GM23248 (cell line): Measurements from ENCODE around the gene TMEM156. TPM values are rescaled to one million over a fixed set of nuclear protein-coding genes. Genes with fewer than 3 reads are reported as not detected.

Experiments used
- DNase-seq: peaks from one replicate; pipeline ENCODE4 v3.0.0-alpha.2; 2015
- H2AFZ ChIP-seq: fragments of 200-600 bp; sonication (generic); 2 replicates; pipeline ENCODE4 v1.6.1; 2016; ENCODE audit warnings: antibody characterized with exemption
- H3F3A ChIP-seq: fragments of 200-600 bp; sonication (generic); 2 replicates; pipeline ENCODE4 v1.6.1; 2016; ENCODE audit warnings: mild to moderate bottlenecking, antibody characterized with exemption, mixed run types; ENCODE audit not compliant: insufficient read depth
- H3K27ac ChIP-seq: fragments of 200-600 bp; sonication (generic); 2 replicates; pipeline ENCODE4 v1.5.1; 2016; ENCODE audit warnings: mild to moderate bottlenecking
- H3K27me3 ChIP-seq: fragments of 200-600 bp; sonication (generic); replicated peaks from 2 replicates; pipeline ENCODE4 v1.6.1; 2016; ENCODE audit warnings: mild to moderate bottlenecking; ENCODE audit not compliant: insufficient read depth
- H3K36me3 ChIP-seq: fragments of 200-600 bp; sonication (generic); 2 replicates; pipeline ENCODE4 v1.6.1; 2016; ENCODE audit warnings: low read depth, mild to moderate bottlenecking
- H3K4me1 ChIP-seq: fragments of 200-600 bp; sonication (generic); 2 replicates; pipeline ENCODE4 v1.6.1; 2016; ENCODE audit warnings: mild to moderate bottlenecking; ENCODE audit not compliant: insufficient read depth
- H3K4me2 ChIP-seq: fragments of 200-600 bp; sonication (generic); one replicate; pipeline ENCODE4 v1.6.1; 2016; ENCODE audit warnings: mild to moderate bottlenecking; ENCODE audit not compliant: unreplicated experiment
- H3K4me3 ChIP-seq: fragments of 200-600 bp; sonication (generic); 2 replicates; pipeline ENCODE4 v1.5.1; 2016; ENCODE audit warnings: mild to moderate bottlenecking
- H3K79me2 ChIP-seq: fragments of 200-600 bp; sonication (generic); 2 replicates; pipeline ENCODE4 v1.6.1; 2016; ENCODE audit warnings: mild to moderate bottlenecking; ENCODE audit not compliant: insufficient read depth
- H3K9ac ChIP-seq: fragments of 200-600 bp; sonication (generic); 2 replicates; pipeline ENCODE4 v1.6.1; 2016; ENCODE audit warnings: mild to moderate bottlenecking
- H3K9me2 ChIP-seq: fragments of 200-600 bp; sonication (generic); 2 replicates; pipeline ENCODE4 v1.6.1; 2016; ENCODE audit warnings: mixed run types, mild to moderate bottlenecking, moderate library complexity; ENCODE audit not compliant: insufficient read depth
- H3K9me3 ChIP-seq: fragments of 200-600 bp; sonication (generic); one replicate; pipeline ENCODE4 v1.6.1; 2017; ENCODE audit warnings: low read depth
- H4K20me1 ChIP-seq: fragments of 200-600 bp; sonication (generic); 2 replicates; pipeline ENCODE4 v1.6.0; 2016; ENCODE audit not compliant: insufficient read depth
- EZH2 ChIP-seq: fragments of 200-600 bp; sonication (generic); IDR thresholded peaks from 2 replicates; pipeline ENCODE4 v1.6.1; 2018; ENCODE audit warnings: antibody characterized with exemption, mild to moderate bottlenecking; ENCODE audit not compliant: insufficient read depth, poor library complexity, severe bottlenecking
- EZH2phosphoT487 ChIP-seq: fragments of 200-600 bp; sonication (generic); IDR thresholded peaks from 2 replicates; pipeline ENCODE4 v1.6.1; 2018; ENCODE audit warnings: antibody characterized with exemption, moderate library complexity, mild to moderate bottlenecking, low read depth; ENCODE audit not compliant: insufficient read depth
- WGBS, 2 experiments: methylation state at CpG; one replicate each; pipeline ENCODE4 v1.1.6; 2015 to 2017; ENCODE audit warnings: low lambda C conversion rate in 2 of 2, low coverage in 1 of 2; ENCODE audit errors: missing lambda C conversion rate in 2 of 2; 5-methylcytosine and 5-hydroxymethylcytosine counted together
- in situ Hi-C: fragments of 300-500 bp; cut with MboI; formaldehyde crosslinking; loops from 2 replicates; pipeline ENCODE4 v1.15.0; 2020
- polyA plus RNA-seq: library from polyadenylated mRNA; unstranded; fragments of >200 nt; fragmentation: Nextera tagmentation; extraction: Ambion mirVana; gene quantifications from 2 replicates; pipeline ENCODE4 v1.2.1, GENCODE V29; 2016
- total RNA-seq: library from RNA; depleted of rRNA; stranded (reverse); fragments of >200 nt; shearing (Covaris generic); gene quantifications from 2 replicates; pipeline ENCODE4 v1.2.3, GENCODE V29; 2014

The TMEM156 gene
- total and polyA plus RNA-seq, 2 experiments from 2014 or later: 0.30 TPM; not detected in 1

- no peak overlapping the region for H3K4me3 ChIP-seq
- H3K79me2 ChIP-seq: 0 out of 2 replicates have a peak, but pooled peaks cover 3% of the 10 kb centered on the region
- peaks cover 95% of the 10 kb centered on the region for H3K36me3 ChIP-seq
- no peaks in the 10 kb centered on the region for H4K20me1 ChIP-seq
- H3K9me2 ChIP-seq: no peaks in the 10 kb centered on the region
- H3K9ac ChIP-seq: no peak overlapping the region
- peaks cover 35% of the 10 kb centered on the region; the same call in 1 of the 2 replicates for H3F3A ChIP-seq
- WGBS, 2 experiments: 52 to 61% methylated on average over 5 of the region's 5 CpGs
- no peak overlapping the region for H3K27ac ChIP-seq
- H3K9me3 ChIP-seq: no peaks in the 10 kb centered on the region
- H2AFZ ChIP-seq: no peak overlapping the region
- in situ Hi-C loops: loop anchor here (25.0 kb wide), 1 partner anchor 202 kb away; no protein-coding TSS in a partner anchor
- H3K4me2 ChIP-seq: no peak overlapping the region
- H3K4me1 ChIP-seq: no peaks in the 10 kb centered on the region
- H3K27me3 ChIP-seq: no peaks in the 10 kb centered on the region
- no peak for TF ChIP-seq EZH2phosphoT487
- TF ChIP-seq EZH2: no peak
- no peak for DNase-seq
These were observed 96.7 kb downstream of the TMEM156 start for GRCh38 chr4:38935391-38936073.

- Histone ChIP-seq H4K20me1 (no peaks in the 10 kb centered on the region), H3K9me2 (no peaks in the 10 kb centered on the region), H3K27me3 (no peaks in the 10 kb centered on the region), H2AFZ (no peak overlapping the region), H3K9ac (no peak overlapping the region), H3K4me1 (no peaks in the 10 kb centered on the region), H3K36me3 (peaks cover 89% of the 10 kb centered on the region), H3F3A (peaks cover 29% of the 10 kb centered on the region; the same call in 1 of the 2 replicates), H3K79me2 (no peaks in the 10 kb centered on the region), H3K9me3 (no peaks in the 10 kb centered on the region), H3K4me3 (no peak overlapping the region), H3K4me2 (no peak overlapping the region), H3K27ac (no peak overlapping the region)
- TF ChIP-seq EZH2: no peak
- TF ChIP-seq EZH2phosphoT487: no peak
- DNase-seq: no peak
- in situ Hi-C loops: loop anchor here (25.0 kb wide), 1 partner anchor 206 kb away; no protein-coding TSS in a partner anchor
- WGBS, 2 experiments: 91 to 92% methylated on average over 5 of the region's 5 CpGs
These were observed 101.1 kb downstream of the TMEM156 start for GRCh38 chr4:38931125-38931524.

GRCh38 chr4:38930707-38931106 lies 101.5 kb downstream of the TMEM156 start:
- Histone ChIP-seq H3K9me2 (no peaks in the 10 kb centered on the region), H3K9ac (no peak overlapping the region), H3K27me3 (no peaks in the 10 kb centered on the region), H2AFZ (no peak overlapping the region), H3K27ac (no peak overlapping the region), H3K4me1 (no peaks in the 10 kb centered on the region), H3K79me2 (no peaks in the 10 kb centered on the region), H3F3A (peaks cover 29% of the 10 kb centered on the region; the same call in 1 of the 2 replicates), H3K4me2 (no peak overlapping the region), H3K9me3 (no peaks in the 10 kb centered on the region), H3K36me3 (peaks cover 89% of the 10 kb centered on the region), H3K4me3 (no peak overlapping the region), H4K20me1 (no peaks in the 10 kb centered on the region)
- DNase-seq: no peak
- WGBS, 2 experiments: 79 to 87% methylated on average over 6 of the region's 6 CpGs
- in situ Hi-C loops: loop anchor here (25.0 kb wide), 1 partner anchor 207 kb away; no protein-coding TSS in a partner anchor
- TF ChIP-seq EZH2: no peak
- TF ChIP-seq EZH2phosphoT487: no peak

- Histone ChIP-seq H3K4me1 (no peaks in the 10 kb centered on the region), H3K9ac (no peak overlapping the region), H3K9me3 (no peaks in the 10 kb centered on the region), H3K36me3 (peaks cover 87% of the 10 kb centered on the region), H3K27ac (no peak overlapping the region), H3K27me3 (no peaks in the 10 kb centered on the region), H3K4me2 (no peak overlapping the region), H3K9me2 (no peaks in the 10 kb centered on the region), H2AFZ (no peak overlapping the region), H3F3A (peaks cover 24% of the 10 kb centered on the region; the same call in 1 of the 2 replicates), H3K4me3 (no peak overlapping the region), H3K79me2 (no peaks in the 10 kb centered on the region), H4K20me1 (no peaks in the 10 kb centered on the region)
- 92 to 100% methylated on average over 1 of the region's 1 CpG for WGBS, 2 experiments
- in situ Hi-C loops: loop anchor here (25.0 kb wide), 1 partner anchor 207 kb away; no protein-coding TSS in a partner anchor
- DNase-seq: no peak
- TF ChIP-seq EZH2 (no peak), EZH2phosphoT487 (no peak)
These were observed 102.0 kb downstream of the TMEM156 start for GRCh38 chr4:38930204-38930603.
